OCI-LY1 (cell line): ENCODE measurements around the gene SSBP2.

Source experiments
- CTCF ChIP-seq: fragments of 200-600 bp; sonication (generic), shearing (Covaris generic); IDR thresholded peaks from 2 replicates; pipeline ENCODE4 v1.5.1; 2017; ENCODE audit warnings: mild to moderate bottlenecking, antibody characterized with exemption, low read length, moderate library complexity, mixed read lengths
- EZH2 ChIP-seq: fragments of 200-600 bp; sonication (generic), shearing (Covaris generic); IDR thresholded peaks from 2 replicates; pipeline ENCODE4 v1.8.0; 2017; ENCODE audit warnings: borderline replicate concordance, mixed run types, mild to moderate bottlenecking, antibody characterized with exemption, low read length, moderate library complexity, mixed read lengths

- TF ChIP-seq CTCF: no peak
- no peak for TF ChIP-seq EZH2
These were observed 353.7 kb downstream of the SSBP2 start for GRCh38 chr5:81397176-81397575.
